ENCODE measurements around the gene CAPZB. TPM values are rescaled to one million over a fixed set of nuclear protein-coding genes. Genes with fewer than 3 reads are reported as not detected.

CAPZB gene
- total RNA-seq, 1 donor from 2014 or later: 222 TPM

DNA sequence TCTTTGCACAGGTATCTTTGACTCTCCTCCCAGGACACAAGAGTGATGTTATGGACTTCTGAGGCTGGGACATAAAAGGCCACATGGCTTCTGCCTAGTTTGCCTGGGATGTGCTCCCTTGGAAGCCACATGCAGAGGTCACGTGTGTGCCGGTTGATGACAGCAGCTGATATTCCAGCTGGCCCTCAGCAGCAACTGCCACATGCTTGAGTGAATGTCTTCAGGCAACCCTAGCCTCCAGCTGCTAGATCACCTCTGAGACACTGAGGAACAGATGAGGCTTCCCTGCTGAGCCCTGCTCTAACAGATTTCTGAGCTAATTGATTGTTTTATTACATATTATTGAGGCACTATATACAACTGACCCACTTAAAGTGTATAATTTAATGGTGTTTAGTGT lies 185.1 kb downstream of the CAPZB start:
- ATAC-seq (ENCODE audit: poor library complexity) (no peak), DNase-seq (no peak)
- intact Hi-C loops (cut with DNase I): no loop called here

DNA sequence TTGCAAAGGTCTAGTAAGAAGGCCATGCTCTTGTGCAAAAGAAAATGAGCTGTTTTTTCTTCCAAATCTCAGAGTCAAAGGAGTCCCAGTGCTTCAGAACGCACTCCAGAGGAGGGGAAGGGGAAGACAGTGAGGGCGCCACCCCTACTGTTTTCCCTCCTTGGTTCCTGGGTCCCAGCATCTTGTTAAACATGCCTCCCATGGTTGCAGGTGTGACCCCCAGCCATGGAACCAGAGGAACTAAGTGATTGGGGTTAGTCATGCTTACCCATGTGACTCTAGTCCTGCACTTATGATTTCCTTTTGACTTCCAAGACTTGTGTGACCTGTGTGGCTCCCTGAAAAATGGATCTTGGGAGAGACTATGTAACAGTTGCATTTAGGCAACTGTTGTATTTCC lies 190.7 kb downstream of the CAPZB start:
- DNase-seq: no peak
- ATAC-seq (ENCODE audit: poor library complexity): no peak
- intact Hi-C loops (cut with DNase I): no loop called here

DNA sequence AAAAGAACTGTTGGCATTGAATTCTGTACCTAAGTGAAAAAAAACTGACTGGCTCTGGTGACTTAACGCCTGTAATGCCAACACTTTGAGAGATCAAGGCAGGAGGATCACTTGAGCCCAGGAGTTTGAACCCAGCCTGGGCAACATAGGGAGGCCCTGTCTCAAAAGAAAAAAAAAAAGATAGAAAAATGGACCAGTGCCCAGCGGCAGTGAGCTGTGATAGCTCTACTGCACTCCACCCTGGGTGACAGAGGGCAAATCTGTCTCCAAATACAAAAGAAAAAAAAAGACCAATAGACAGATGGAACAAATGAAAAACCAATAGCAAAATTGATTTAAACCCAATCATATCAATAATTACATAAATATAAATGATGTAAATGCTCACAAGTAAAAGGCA lies 196.1 kb downstream of the CAPZB start:
- ATAC-seq (ENCODE audit: poor library complexity) (peak; percentile 55), DNase-seq (no peak)
- intact Hi-C loops (cut with DNase I): no loop called here

Other genes starting within 250 kb of the CAPZB start
- gene EMC1, start 234.0 kb downstream of the CAPZB start, total RNA-seq: 23.7 TPM
- gene MRTO4, start 233.7 kb downstream of the CAPZB start, total RNA-seq: 10.8 TPM
- not detected for gene AKR7A3, start 196.8 kb downstream of the CAPZB start, total RNA-seq
- 40.6 TPM for gene AKR7A2, start 173.4 kb downstream of the CAPZB start, total RNA-seq
- 5.8 TPM for gene SLC66A1, start 173.2 kb downstream of the CAPZB start, total RNA-seq
- 38.6 TPM for gene NBL1, start 158.8 kb upstream of the CAPZB start, total RNA-seq
- gene HTR6, start 179.3 kb upstream of the CAPZB start, total RNA-seq: not detected